ENCODE data around the gene PTP4A1. TPM values are rescaled to one million over a fixed set of nuclear protein-coding genes. Genes with fewer than 3 reads are reported as not detected.
A peak's percentile ranks its signal among the peaks of the same experiment; 100 is the strongest.

Gene PTP4A1
- total and polyA plus RNA-seq, 2 of the 13 experiments (the other 11 are each of a cell fraction or from before 2014, with no cell fraction given) = 141 to 376 TPM

DNA sequence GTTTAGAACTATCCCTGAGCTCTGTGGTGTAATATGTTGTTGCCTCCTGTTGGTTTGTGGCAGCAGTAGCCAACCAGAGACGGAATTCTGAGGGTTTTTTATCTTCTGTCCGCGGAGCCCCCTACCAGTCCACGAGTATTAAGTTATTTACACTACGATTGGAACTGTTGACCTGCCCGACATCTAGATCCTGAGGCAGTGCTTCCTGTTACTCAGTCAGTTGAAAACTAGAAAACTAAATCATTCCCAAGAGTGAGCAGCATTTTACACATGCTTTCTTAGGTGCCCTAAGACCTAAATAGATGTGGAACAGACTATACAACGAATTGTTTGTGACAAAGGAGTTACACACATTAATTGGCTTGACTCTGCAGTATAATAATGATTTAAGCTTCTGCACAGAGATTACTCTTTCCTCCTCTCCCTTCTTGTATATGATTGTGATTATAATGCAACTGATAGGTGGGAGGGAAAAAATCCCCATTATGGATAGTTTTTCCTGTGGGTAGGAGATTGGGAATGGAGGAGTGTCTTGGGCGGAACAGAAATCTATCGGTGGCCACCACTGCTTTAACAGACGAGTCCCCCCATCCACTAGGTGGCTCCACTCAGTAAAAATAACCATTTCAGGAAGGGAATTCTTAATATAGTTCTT lies 1.7 kb downstream of the PTP4A1 start (continued):
- no peak for TF ChIP-seq HNRNPK (IDR thresholded peaks at IDR 0.05; ENCODE audit: low read depth, low read length, poor library complexity, severe bottlenecking)
- peak; percentile 60; the same call in 1 of the 2 replicates for TF ChIP-seq ERF (CRISPR knock-in tag; IDR thresholded peaks at IDR 0.05)
- no peak for TF ChIP-seq ZBTB10 (CRISPR knock-in tag; IDR thresholded peaks at IDR 0.05; ENCODE audit: borderline replicate concordance)
- peak; percentile 74; the same call in 1 of the 2 replicates for TF ChIP-seq SMC3 (IDR thresholded peaks at IDR 0.05; ENCODE audit: low read length)
- TF ChIP-seq JUNB (CRISPR knock-in tag; IDR thresholded peaks at IDR 0.05; ENCODE audit: borderline replicate concordance) = no peak
- TF ChIP-seq ZBTB46 (CRISPR knock-in tag; IDR thresholded peaks at IDR 0.05; ENCODE audit: borderline replicate concordance) = no peak
- no peak for TF ChIP-seq ZFP37 (CRISPR knock-in tag; IDR thresholded peaks at IDR 0.05; ENCODE audit: borderline replicate concordance)
- TF ChIP-seq, protein P1, sequence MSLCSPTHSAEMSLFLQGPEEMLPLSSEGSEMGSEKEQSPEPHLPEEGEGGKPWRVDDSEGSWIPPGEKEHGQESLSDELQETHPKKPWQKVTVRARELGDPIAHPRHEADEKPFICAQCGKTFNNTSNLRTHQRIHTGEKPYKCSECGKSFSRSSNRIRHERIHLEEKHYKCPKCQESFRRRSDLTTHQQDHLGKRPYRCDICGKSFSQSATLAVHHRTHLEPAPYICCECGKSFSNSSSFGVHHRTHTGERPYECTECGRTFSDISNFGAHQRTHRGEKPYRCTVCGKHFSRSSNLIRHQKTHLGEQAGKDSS (CRISPR knock-in tag; IDR thresholded peaks at IDR 0.05; ENCODE audit: borderline replicate concordance, low read depth) = no peak
- no peak for TF ChIP-seq ZNF781 (CRISPR knock-in tag; IDR thresholded peaks at IDR 0.05; ENCODE audit: borderline replicate concordance, not compliant biosample characterization)
- no peak for TF ChIP-seq NFRKB (IDR thresholded peaks at IDR 0.05)
- TF ChIP-seq MZF1 (CRISPR knock-in tag; IDR thresholded peaks at IDR 0.05; ENCODE audit: borderline replicate concordance) = no peak
- no peak for TF ChIP-seq ZNF598 (CRISPR knock-in tag; IDR thresholded peaks at IDR 0.05; ENCODE audit: borderline replicate concordance)
- no peak for TF ChIP-seq CBX2 (IDR thresholded peaks at IDR 0.05; ENCODE audit: low read depth, low read length)
- no peak for TF ChIP-seq CBX2 (CRISPR knock-in tag; IDR thresholded peaks at IDR 0.05; ENCODE audit: low read depth)
- no peak for TF ChIP-seq ZNF263 (CRISPR knock-in tag; IDR thresholded peaks at IDR 0.05)
- TF ChIP-seq ZNF260 (CRISPR knock-in tag; IDR thresholded peaks at IDR 0.05; ENCODE audit: borderline replicate concordance, low read depth) = no peak
- TF ChIP-seq, protein P2, sequence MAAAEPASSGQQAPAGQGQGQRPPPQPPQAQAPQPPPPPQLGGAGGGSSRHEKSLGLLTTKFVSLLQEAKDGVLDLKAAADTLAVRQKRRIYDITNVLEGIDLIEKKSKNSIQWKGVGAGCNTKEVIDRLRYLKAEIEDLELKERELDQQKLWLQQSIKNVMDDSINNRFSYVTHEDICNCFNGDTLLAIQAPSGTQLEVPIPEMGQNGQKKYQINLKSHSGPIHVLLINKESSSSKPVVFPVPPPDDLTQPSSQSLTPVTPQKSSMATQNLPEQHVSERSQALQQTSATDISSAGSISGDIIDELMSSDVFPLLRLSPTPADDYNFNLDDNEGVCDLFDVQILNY (CRISPR knock-in tag; conservative IDR thresholded peaks at IDR 0.05) = no peak
- peak; percentile 95; the same call in 1 of the 2 replicates for TF ChIP-seq RORA (CRISPR knock-in tag; IDR thresholded peaks at IDR 0.05)
- TF ChIP-seq RNF2 (conservative IDR thresholded peaks at IDR 0.05; ENCODE audit: low read depth) = no peak
- TF ChIP-seq SNAPC2 (CRISPR knock-in tag; IDR thresholded peaks at IDR 0.05) = no peak
- TF ChIP-seq, protein P3, sequence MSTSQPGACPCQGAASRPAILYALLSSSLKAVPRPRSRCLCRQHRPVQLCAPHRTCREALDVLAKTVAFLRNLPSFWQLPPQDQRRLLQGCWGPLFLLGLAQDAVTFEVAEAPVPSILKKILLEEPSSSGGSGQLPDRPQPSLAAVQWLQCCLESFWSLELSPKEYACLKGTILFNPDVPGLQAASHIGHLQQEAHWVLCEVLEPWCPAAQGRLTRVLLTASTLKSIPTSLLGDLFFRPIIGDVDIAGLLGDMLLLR (CRISPR knock-in tag; IDR thresholded peaks at IDR 0.05) = no peak
- no peak for TF ChIP-seq ZNF10 (CRISPR knock-in tag; IDR thresholded peaks at IDR 0.05; ENCODE audit: borderline replicate concordance, low read depth)
- TF ChIP-seq KMT2A (CRISPR knock-in tag; IDR thresholded peaks at IDR 0.05) = peak; percentile 43; the same call in 1 of the 2 replicates
- peak; percentile 63; the same call in 1 of the 2 replicates for TF ChIP-seq TP53 (CRISPR knock-in tag; conservative IDR thresholded peaks at IDR 0.05)
